ENCODE results near the gene MAPK7. TPM values are rescaled to one million over a fixed set of nuclear protein-coding genes. Genes with fewer than 3 reads are reported as not detected.
A peak's percentile ranks its signal among the peaks of the same experiment; 100 is the strongest.

Gene MAPK7
- total and polyA plus RNA-seq, 9 of the 15 experiments (the other 6 are each of a cell fraction or from before 2014, with no cell fraction given) = 0.46 to 7.5 (median 2.5) TPM

- TF ChIP-seq SMARCB1 (IDR thresholded peaks at IDR 0.05; ENCODE audit: insufficient read length, low read depth) = no peak
- peak; percentile 72 for TF ChIP-seq SAFB (IDR thresholded peaks at IDR 0.05; ENCODE audit: borderline replicate concordance, low read depth, low read length)
- TF ChIP-seq, protein P1, sequence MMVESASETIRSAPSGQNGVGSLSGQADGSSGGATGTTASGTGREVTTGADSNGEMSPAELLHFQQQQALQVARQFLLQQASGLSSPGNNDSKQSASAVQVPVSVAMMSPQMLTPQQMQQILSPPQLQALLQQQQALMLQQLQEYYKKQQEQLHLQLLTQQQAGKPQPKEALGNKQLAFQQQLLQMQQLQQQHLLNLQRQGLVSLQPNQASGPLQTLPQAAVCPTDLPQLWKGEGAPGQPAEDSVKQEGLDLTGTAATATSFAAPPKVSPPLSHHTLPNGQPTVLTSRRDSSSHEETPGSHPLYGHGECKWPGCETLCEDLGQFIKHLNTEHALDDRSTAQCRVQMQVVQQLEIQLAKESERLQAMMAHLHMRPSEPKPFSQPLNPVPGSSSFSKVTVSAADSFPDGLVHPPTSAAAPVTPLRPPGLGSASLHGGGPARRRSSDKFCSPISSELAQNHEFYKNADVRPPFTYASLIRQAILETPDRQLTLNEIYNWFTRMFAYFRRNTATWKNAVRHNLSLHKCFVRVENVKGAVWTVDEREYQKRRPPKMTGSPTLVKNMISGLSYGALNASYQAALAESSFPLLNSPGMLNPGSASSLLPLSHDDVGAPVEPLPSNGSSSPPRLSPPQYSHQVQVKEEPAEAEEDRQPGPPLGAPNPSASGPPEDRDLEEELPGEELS (CRISPR knock-in tag; IDR thresholded peaks at IDR 0.05; ENCODE audit: borderline replicate concordance) = no peak
- TF ChIP-seq ZNF780A (CRISPR knock-in tag; IDR thresholded peaks at IDR 0.05) = no peak
- TF ChIP-seq, protein P2, sequence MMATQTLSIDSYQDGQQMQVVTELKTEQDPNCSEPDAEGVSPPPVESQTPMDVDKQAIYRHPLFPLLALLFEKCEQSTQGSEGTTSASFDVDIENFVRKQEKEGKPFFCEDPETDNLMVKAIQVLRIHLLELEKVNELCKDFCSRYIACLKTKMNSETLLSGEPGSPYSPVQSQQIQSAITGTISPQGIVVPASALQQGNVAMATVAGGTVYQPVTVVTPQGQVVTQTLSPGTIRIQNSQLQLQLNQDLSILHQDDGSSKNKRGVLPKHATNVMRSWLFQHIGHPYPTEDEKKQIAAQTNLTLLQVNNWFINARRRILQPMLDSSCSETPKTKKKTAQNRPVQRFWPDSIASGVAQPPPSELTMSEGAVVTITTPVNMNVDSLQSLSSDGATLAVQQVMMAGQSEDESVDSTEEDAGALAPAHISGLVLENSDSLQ (IDR thresholded peaks at IDR 0.05) = no peak
- TF ChIP-seq ZNF280B (CRISPR knock-in tag; IDR thresholded peaks at IDR 0.05) = no peak
- TF ChIP-seq ZNF561 (CRISPR knock-in tag; conservative IDR thresholded peaks at IDR 0.05) = no peak
- TF ChIP-seq CAMTA2 (CRISPR knock-in tag; conservative IDR thresholded peaks at IDR 0.05) = no peak
- no peak for TF ChIP-seq U2AF2 (optimal IDR thresholded peaks at IDR 0.05; ENCODE audit: low read depth, low read length)
- TF ChIP-seq, protein P3, sequence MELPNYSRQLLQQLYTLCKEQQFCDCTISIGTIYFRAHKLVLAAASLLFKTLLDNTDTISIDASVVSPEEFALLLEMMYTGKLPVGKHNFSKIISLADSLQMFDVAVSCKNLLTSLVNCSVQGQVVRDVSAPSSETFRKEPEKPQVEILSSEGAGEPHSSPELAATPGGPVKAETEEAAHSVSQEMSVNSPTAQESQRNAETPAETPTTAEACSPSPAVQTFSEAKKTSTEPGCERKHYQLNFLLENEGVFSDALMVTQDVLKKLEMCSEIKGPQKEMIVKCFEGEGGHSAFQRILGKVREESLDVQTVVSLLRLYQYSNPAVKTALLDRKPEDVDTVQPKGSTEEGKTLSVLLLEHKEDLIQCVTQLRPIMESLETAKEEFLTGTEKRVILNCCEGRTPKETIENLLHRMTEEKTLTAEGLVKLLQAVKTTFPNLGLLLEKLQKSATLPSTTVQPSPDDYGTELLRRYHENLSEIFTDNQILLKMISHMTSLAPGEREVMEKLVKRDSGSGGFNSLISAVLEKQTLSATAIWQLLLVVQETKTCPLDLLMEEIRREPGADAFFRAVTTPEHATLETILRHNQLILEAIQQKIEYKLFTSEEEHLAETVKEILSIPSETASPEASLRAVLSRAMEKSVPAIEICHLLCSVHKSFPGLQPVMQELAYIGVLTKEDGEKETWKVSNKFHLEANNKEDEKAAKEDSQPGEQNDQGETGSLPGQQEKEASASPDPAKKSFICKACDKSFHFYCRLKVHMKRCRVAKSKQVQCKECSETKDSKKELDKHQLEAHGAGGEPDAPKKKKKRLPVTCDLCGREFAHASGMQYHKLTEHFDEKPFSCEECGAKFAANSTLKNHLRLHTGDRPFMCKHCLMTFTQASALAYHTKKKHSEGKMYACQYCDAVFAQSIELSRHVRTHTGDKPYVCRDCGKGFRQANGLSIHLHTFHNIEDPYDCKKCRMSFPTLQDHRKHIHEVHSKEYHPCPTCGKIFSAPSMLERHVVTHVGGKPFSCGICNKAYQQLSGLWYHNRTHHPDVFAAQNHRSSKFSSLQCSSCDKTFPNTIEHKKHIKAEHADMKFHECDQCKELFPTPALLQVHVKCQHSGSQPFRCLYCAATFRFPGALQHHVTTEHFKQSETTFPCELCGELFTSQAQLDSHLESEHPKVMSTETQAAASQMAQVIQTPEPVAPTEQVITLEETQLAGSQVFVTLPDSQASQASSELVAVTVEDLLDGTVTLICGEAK (IDR thresholded peaks at IDR 0.05) = no peak
- TF ChIP-seq, protein P3 (CRISPR knock-in tag; IDR thresholded peaks at IDR 0.05) = no peak
- no peak for TF ChIP-seq CBFA2T2 (conservative IDR thresholded peaks at IDR 0.05)
- TF ChIP-seq ZNF224 (CRISPR knock-in tag; IDR thresholded peaks at IDR 0.05) = no peak
These were observed 15.8 kb upstream of the MAPK7 start, which contains the start of gene B9D1 (continued) for GRCh38 chr17:19362277-19363113.

Data from K562 (cell line).